22Rv1 (cell line): Measurements from ENCODE around the gene TRAT1.

Experiments used
- CTCF ChIP-seq: fragments of 450-650 bp; IDR thresholded peaks from 2 replicates; pipeline ENCODE4 v1.5.1; 2017; ENCODE audit warnings: mild to moderate bottlenecking
- ZFX ChIP-seq: fragments of 450-650 bp; IDR thresholded peaks from 2 replicates; pipeline ENCODE4 v1.6.1; 2017; ENCODE audit warnings: antibody characterized with exemption, borderline replicate concordance

GRCh38 chr3:108899530-108899929, 76.9 kb downstream of the TRAT1 start:
- TF ChIP-seq CTCF: no peak
- TF ChIP-seq ZFX: no peak
